ENCODE results near the gene CCKAR. TPM values are rescaled to one million over a fixed set of nuclear protein-coding genes. Genes with fewer than 3 reads are reported as not detected.

CCKAR gene
- total RNA-seq, 4 donors from 2014 or later, result not detected

- Histone ChIP-seq H3K27ac (no peak overlapping the region), H3K4me1 (no peaks in the 10 kb centered on the region), H3K9me3 (no peaks in the 10 kb centered on the region), H3K36me3 (no peaks in the 10 kb centered on the region), H3K4me3 (no peak overlapping the region), H3K27me3 (no peaks in the 10 kb centered on the region)
- intact Hi-C loops (cut with DNase I; ENCODE audit: low total_unique reads), result no loop called here
- no peak for DNase-seq
- no peak for TF ChIP-seq POLR2A (IDR thresholded peaks at IDR 0.05)
- TF ChIP-seq CTCF (IDR thresholded peaks at IDR 0.05), result no peak
Measured at GRCh38 chr4:26473893-26474292, 16.4 kb downstream of the CCKAR start.

DNA sequence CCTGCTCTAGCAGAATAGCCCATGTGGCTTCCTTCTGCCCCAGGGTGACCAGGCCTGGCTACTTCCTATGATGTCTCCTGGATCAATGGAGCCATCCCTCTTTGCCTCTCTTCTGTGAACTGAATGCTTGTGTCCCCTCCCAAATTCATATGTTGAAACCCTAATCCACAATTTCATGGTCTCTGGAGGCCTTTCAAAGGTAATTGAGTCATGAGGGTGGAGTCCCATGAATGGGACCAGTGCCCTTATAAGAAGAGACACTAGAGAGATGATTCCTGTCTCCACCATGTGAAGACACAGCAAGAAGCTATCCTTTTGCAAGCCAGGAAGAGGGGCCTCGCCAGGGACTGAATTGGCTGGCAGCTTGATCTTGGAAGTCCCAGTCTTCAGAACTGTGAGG, 18.4 kb downstream of the CCKAR start:
- H3K27me3 ChIP-seq, result no peaks in the 10 kb centered on the region
- intact Hi-C loops (cut with DNase I; ENCODE audit: low total_unique reads), result no loop called here
- no peaks in the 10 kb centered on the region for H3K9me3 ChIP-seq
- no peaks in the 10 kb centered on the region for H3K4me1 ChIP-seq
- H3K4me3 ChIP-seq, result no peak overlapping the region
- DNase-seq, result no peak
- no peak for TF ChIP-seq CTCF (IDR thresholded peaks at IDR 0.05)
- TF ChIP-seq POLR2A (IDR thresholded peaks at IDR 0.05), result no peak
- no peak overlapping the region for H3K27ac ChIP-seq
- no peaks in the 10 kb centered on the region for H3K36me3 ChIP-seq

DNA sequence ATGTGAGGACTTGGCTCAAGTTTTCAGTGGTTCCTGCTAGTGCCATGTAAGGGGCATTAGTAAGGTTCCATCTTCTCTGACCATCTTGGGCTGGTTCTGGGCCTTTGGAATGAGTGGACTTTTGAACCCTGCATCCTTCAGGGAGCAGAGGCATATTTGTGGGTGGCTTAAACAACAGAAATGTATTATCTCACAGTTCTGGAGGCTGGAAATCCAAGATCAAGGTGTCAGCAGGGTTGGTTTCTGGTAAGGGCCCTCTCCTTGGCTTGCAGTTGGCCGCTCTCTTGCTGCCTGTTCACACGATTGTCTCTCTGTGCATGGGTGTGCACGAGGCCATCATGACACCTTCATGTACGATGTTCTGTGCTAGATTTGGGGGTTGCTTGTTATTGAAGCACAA, 21.3 kb downstream of the CCKAR start:
- H3K27me3 ChIP-seq, result no peaks in the 10 kb centered on the region
- no peak overlapping the region for H3K27ac ChIP-seq
- no peaks in the 10 kb centered on the region for H3K36me3 ChIP-seq
- no peaks in the 10 kb centered on the region for H3K4me1 ChIP-seq
- no peak overlapping the region for H3K4me3 ChIP-seq
- DNase-seq, result no peak
- TF ChIP-seq CTCF (IDR thresholded peaks at IDR 0.05), result no peak
- no peaks in the 10 kb centered on the region for H3K9me3 ChIP-seq
- intact Hi-C loops (cut with DNase I; ENCODE audit: low total_unique reads), result no loop called here

DNA sequence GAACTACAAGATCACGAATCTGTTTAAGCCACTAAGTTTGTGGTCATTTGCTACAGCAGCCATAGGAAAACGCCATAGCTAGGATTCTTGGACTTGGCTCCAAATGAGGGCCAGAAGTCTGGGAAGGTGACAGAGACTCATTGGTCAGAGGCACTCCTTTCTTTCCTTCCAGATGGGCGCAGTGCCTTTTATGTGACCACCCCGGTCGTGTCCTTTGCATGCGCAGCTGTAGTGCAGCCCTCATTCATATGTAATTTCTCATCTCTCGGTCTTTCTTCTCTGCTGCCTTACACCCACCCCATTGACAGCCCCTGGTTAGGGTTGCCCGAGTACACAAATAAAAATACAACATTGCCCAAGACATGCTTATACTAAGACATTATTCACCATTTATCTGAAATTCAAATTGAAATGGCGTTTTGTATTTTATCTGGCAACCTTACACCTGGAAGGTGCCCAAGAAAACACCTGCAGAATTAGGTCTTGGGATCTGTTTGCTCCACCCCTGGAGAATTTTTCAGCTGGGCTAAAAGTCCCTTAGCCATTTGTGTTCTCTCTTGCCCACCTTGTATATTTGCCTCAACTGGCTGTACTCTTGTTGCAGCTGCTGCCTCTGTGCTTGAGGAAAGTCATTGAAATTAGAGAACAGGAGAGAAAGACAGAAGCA, 21.9 kb downstream of the CCKAR start:
- intact Hi-C loops (cut with DNase I; ENCODE audit: low total_unique reads), result no loop called here

GRCh38 chr4:26467724-26468123, 22.6 kb downstream of the CCKAR start:
- no peak for TF ChIP-seq POLR2A (IDR thresholded peaks at IDR 0.05)
- no peak for TF ChIP-seq CTCF (IDR thresholded peaks at IDR 0.05)
- Histone ChIP-seq H3K27ac (no peak overlapping the region), H3K4me3 (no peak overlapping the region), H3K27me3 (no peaks in the 10 kb centered on the region), H3K36me3 (no peaks in the 10 kb centered on the region), H3K4me1 (no peaks in the 10 kb centered on the region), H3K9me3 (no peaks in the 10 kb centered on the region)
- intact Hi-C loops (cut with DNase I; ENCODE audit: low total_unique reads), result no loop called here
- no peak for DNase-seq

More for the DNA sequence above, 21.9 kb downstream of the CCKAR start:
- Histone ChIP-seq H3K36me3 (no peaks in the 10 kb centered on the region), H3K9me3 (no peaks in the 10 kb centered on the region), H3K4me1 (no peaks in the 10 kb centered on the region), H3K27me3 (no peaks in the 10 kb centered on the region), H3K27ac (no peak overlapping the region), H3K4me3 (no peak overlapping the region)
- no peak for DNase-seq
- TF ChIP-seq POLR2A (IDR thresholded peaks at IDR 0.05), result no peak
- TF ChIP-seq CTCF (IDR thresholded peaks at IDR 0.05), result no peak
